Common myeloid progenitor, CD34-positive (primary cell): ENCODE data around the gene SHANK2.

Source experiments
- CTCF ChIA-PET: fragments of 350-600 bp; sonication (Branson Sonifier 250); formaldehyde crosslinking; loops from one replicate; lab custom pipeline; 2021; ENCODE audit warnings: antibody characterized with exemption; lab: Charles Lee
- POLR2A ChIA-PET: fragments of 350-600 bp; sonication (Branson Sonifier 250); formaldehyde crosslinking; loops from one replicate; lab custom pipeline; 2021; ENCODE audit warnings: antibody characterized with exemption; lab: Charles Lee
- DNase-seq, 3 donors: peaks; one replicate each; pipeline versions ENCODE4 v3.0.0 to v3.0.0-alpha.2; 2013
- H3K27ac ChIP-seq, 2 experiments: 1 replicate in 1 of 2; 2 replicates in 1 of 2; pipeline ENCODE4 v1.7.0; 2013; ENCODE audit warnings: inconsistent platforms in 2 of 2, low read length in 2 of 2, mild to moderate bottlenecking in 2 of 2, low read depth in 1 of 2, moderate library complexity in 1 of 2; ENCODE audit not compliant: severe bottlenecking in 2 of 2, insufficient read depth in 1 of 2, poor library complexity in 1 of 2
- H3K27me3 ChIP-seq, 5 experiments: replicated peaks in 2 of 5; 1 replicate in 3 of 5; 2 replicates in 2 of 5; pipeline versions ENCODE4 v1.6.1 to v1.7.0; 2013; ENCODE audit warnings: low read length in 4 of 5, mild to moderate bottlenecking in 2 of 5, moderate library complexity in 2 of 5, inconsistent platforms in 1 of 5; ENCODE audit not compliant: insufficient read depth in 5 of 5, control insufficient read depth in 4 of 5
- H3K36me3 ChIP-seq, 4 experiments: 1 replicate in 2 of 4; 2 replicates in 2 of 4; pipeline versions ENCODE4 v1.6.1 to v1.7.0; 2013; ENCODE audit warnings: low read length in 3 of 4, control low read depth in 1 of 4, mild to moderate bottlenecking in 1 of 4; ENCODE audit not compliant: control insufficient read depth in 4 of 4, insufficient read depth in 4 of 4
- H3K4me1 ChIP-seq, 4 experiments: 1 replicate in 3 of 4; 2 replicates in 1 of 4; pipeline versions ENCODE4 v1.6.1 to v1.7.1; 2013; ENCODE audit warnings: low read length in 3 of 4, mild to moderate bottlenecking in 3 of 4, control low read depth in 1 of 4, inconsistent platforms in 1 of 4, moderate library complexity in 1 of 4; ENCODE audit not compliant: control insufficient read depth in 4 of 4, insufficient read depth in 4 of 4; ENCODE audit errors: control extremely low read depth in 1 of 4
- H3K4me3 ChIP-seq, 7 experiments: 1 replicate in 4 of 7; 2 replicates in 3 of 7; pipeline versions ENCODE4 v1.5.1 to v1.7.0; 2013; ENCODE audit warnings: mild to moderate bottlenecking in 7 of 7, low read length in 6 of 7, moderate library complexity in 6 of 7, inconsistent platforms in 2 of 7, low read depth in 2 of 7, control low read depth in 1 of 7; ENCODE audit not compliant: insufficient read depth in 4 of 7, control insufficient read depth in 1 of 7; ENCODE audit errors: extremely low read depth in 1 of 7
- H3K9me3 ChIP-seq, 5 experiments: 1 replicate in 4 of 5; 2 replicates in 1 of 5; pipeline versions ENCODE4 v1.6.1 to v1.7.1; 2013; ENCODE audit warnings: low read length in 4 of 5, mild to moderate bottlenecking in 2 of 5, inconsistent platforms in 1 of 5, low read depth in 1 of 5, moderate library complexity in 1 of 5; ENCODE audit not compliant: control insufficient read depth in 4 of 5, insufficient read depth in 2 of 5; ENCODE audit errors: control extremely low read depth in 1 of 5
- WGBS: methylation state at CpG from one replicate; pipeline ENCODE4 v1.1.5; 2013; ENCODE audit not compliant: insufficient coverage; 5-methylcytosine and 5-hydroxymethylcytosine counted together

Gene SHANK2

GRCh38 chr11:71268706-71269321, 16.4 kb upstream of the SHANK2 start:
- H3K4me1 ChIP-seq = peaks cover 0 to 1% (median 0%) of the 10 kb centered on the region in 4 experiments
- ChIA-PET CTCF (no interaction called here), POLR2A (no interaction called here)
- WGBS = 89% methylated on average over 9 of the region's 11 CpGs
- H3K4me3 ChIP-seq = no peak overlapping the region
- DNase-seq = no peak
- peaks cover 3 to 44% (median 4%) of the 10 kb centered on the region in 5 experiments for H3K27me3 ChIP-seq
- H3K36me3 ChIP-seq = no peaks in the 10 kb centered on the region
- peaks cover 0 to 10% (median 8%) of the 10 kb centered on the region in 5 experiments for H3K9me3 ChIP-seq
- H3K27ac ChIP-seq = no peak overlapping the region

GRCh38 chr11:71267807-71268421, 15.5 kb upstream of the SHANK2 start:
- ChIA-PET CTCF (no interaction called here), POLR2A (no interaction called here)
- no peak overlapping the region for H3K4me3 ChIP-seq
- H3K9me3 ChIP-seq = peaks cover 0 to 4% (median 0%) of the 10 kb centered on the region in 5 experiments
- H3K4me1 ChIP-seq = peaks cover 0 to 1% (median 0%) of the 10 kb centered on the region in 4 experiments
- DNase-seq = no peak
- no peaks in the 10 kb centered on the region for H3K36me3 ChIP-seq
- WGBS = 54% methylated on average over 14 of the region's 15 CpGs
- no peak overlapping the region for H3K27ac ChIP-seq
- peaks cover 3 to 50% (median 4%) of the 10 kb centered on the region in 5 experiments for H3K27me3 ChIP-seq

- Histone ChIP-seq H3K36me3 (no peaks in the 10 kb centered on the region), H3K27me3 (peaks cover 3 to 56% (median 4%) of the 10 kb centered on the region in 5 experiments), H3K4me3 (no peak overlapping the region), H3K27ac (no peak overlapping the region), H3K9me3 (no peaks in the 10 kb centered on the region), H3K4me1 (peaks cover 0 to 1% (median 0%) of the 10 kb centered on the region in 4 experiments)
- no peak for DNase-seq
- ChIA-PET POLR2A (no interaction called here), CTCF (no interaction called here)
- WGBS = 49% methylated on average over 22 of the region's 22 CpGs
Observed at GRCh38 chr11:71266114-71266833, 13.9 kb upstream of the SHANK2 start.

- peaks cover 0 to 1% (median 0%) of the 10 kb centered on the region in 5 experiments for H3K9me3 ChIP-seq
- WGBS = 86% methylated on average over 12 of the region's 18 CpGs
- ChIA-PET POLR2A (no interaction called here), CTCF (no interaction called here)
- H3K4me1 ChIP-seq = peaks cover 0 to 1% (median 0%) of the 10 kb centered on the region in 4 experiments
- DNase-seq = no peak
- H3K27ac ChIP-seq = no peak overlapping the region
- no peaks in the 10 kb centered on the region for H3K36me3 ChIP-seq
- H3K4me3 ChIP-seq = no peak overlapping the region
- peaks cover 3 to 56% (median 4%) of the 10 kb centered on the region in 5 experiments for H3K27me3 ChIP-seq
Observed at GRCh38 chr11:71265559-71266092, 13.2 kb upstream of the SHANK2 start.

GRCh38 chr11:71263386-71263785, 11.0 kb upstream of the SHANK2 start:
- WGBS = 76% methylated on average over 3 of the region's 4 CpGs
- ChIA-PET POLR2A (interaction anchor here (0.6 kb wide), 1 partner anchor 15 kb away, joined by 4 read pairs; no protein-coding TSS in a partner anchor), CTCF (interaction anchor here (1.2 kb wide), 1 partner anchor 12 kb away, joined by 4 read pairs; no protein-coding TSS in a partner anchor)
- peaks cover 0 to 7% (median 0%) of the 10 kb centered on the region in 5 experiments for H3K9me3 ChIP-seq
- peaks cover 3 to 52% (median 4%) of the 10 kb centered on the region in 5 experiments for H3K27me3 ChIP-seq
- no peak overlapping the region for H3K4me3 ChIP-seq
- no peaks in the 10 kb centered on the region for H3K36me3 ChIP-seq
- DNase-seq = no peak
- H3K27ac ChIP-seq = no peak overlapping the region
- peaks cover 0 to 1% (median 0%) of the 10 kb centered on the region in 4 experiments for H3K4me1 ChIP-seq

- POLR2A ChIA-PET = no interaction called here
- CTCF ChIA-PET = no interaction called here
- Histone ChIP-seq H3K4me1 (peaks cover 0 to 22% (median 8%) of the 10 kb centered on the region in 4 experiments), H3K36me3 (no peaks in the 10 kb centered on the region), H3K27me3 (peaks cover 0 to 61% (median 15%) of the 10 kb centered on the region in 5 experiments), H3K27ac (no peak overlapping the region), H3K9me3 (peaks cover 0 to 9% (median 2%) of the 10 kb centered on the region in 5 experiments), H3K4me3 (no peak overlapping the region)
- DNase-seq = no peak
- WGBS = 56% methylated on average over 7 of the region's 11 CpGs
Observed at GRCh38 chr11:71255800-71256479, 3.6 kb upstream of the SHANK2 start.
